NCI-H774 (cell line): ENCODE measurements around the gene GAD1.

Experiments used
- DNase-seq: peaks from one replicate; lab custom pipeline; 2025; lab: John Stamatoyannopoulos, UW

GAD1 gene

GRCh38 chr2:170816504-170817092 lies at the start of gene GAD1:
TSS of gene GAD1 (plus strand) at chr2:170816887. CDS start at chr2:170818592, 1,705 bp downstream.
- peak; percentile 87 for DNase-seq

DNA sequence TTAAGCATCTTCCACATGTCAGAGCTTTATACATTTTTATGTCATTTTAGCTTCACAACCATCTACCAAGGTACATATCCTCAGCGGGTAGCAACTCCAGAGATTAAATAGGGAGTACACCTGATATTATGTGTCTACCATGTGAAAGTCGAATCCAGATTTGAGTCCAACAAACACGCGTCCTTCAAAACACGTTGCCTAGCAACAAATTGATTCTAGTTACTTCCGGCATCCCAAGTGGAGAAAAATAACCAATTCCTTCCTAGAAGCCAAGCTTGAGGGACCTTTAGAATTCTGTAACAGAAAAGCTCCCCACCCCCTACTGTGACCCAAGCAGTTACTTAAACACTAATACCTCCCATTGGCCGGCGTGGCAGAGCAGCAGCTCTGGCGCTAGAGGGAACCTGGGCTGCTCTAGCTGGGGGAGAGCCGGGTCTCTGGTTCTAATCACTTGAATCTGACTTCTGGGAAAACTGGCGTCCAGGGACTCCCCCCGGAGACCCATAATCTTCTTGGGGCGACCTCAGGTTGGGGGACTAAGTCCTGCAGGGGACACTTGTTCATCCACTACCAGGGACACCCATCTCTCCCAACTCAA lies 46.6 kb upstream of the GAD1 start, which contains the start of gene ERICH2:
TSS of gene ERICH2 (plus strand) at position 371 of the 598 bp plus-strand sequence. CDS start 304 bp downstream, outside the sequence.
- DNase-seq: peak; percentile 72

- peak; percentile 88 for DNase-seq
These were observed 45.9 kb upstream of the GAD1 start for GRCh38 chr2:170770606-170771420.

DNA sequence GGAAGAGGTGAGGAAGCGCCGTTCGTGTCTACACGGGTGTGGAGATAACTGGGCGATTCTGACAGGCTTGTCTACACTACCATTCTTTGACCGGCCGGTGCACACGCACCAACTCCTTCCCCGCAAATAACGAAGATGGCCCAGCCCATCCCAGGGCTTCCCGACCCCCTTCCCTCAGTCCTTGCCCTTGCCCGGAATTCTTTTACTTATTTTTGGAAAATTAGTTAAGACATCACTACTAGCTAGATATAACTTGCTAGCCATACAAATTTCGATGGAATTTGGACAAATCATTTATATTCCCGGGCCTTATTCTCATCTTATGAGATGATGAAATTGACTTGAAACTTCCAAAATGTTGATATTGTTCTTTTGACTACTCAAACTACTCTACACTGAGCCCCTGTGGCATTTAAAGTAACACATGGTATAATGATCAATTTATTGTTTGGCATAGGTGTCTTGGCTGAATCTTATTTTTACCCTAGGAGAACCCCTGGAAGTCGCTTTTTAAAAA lies 45.2 kb upstream of the GAD1 start:
- no peak for DNase-seq

DNA sequence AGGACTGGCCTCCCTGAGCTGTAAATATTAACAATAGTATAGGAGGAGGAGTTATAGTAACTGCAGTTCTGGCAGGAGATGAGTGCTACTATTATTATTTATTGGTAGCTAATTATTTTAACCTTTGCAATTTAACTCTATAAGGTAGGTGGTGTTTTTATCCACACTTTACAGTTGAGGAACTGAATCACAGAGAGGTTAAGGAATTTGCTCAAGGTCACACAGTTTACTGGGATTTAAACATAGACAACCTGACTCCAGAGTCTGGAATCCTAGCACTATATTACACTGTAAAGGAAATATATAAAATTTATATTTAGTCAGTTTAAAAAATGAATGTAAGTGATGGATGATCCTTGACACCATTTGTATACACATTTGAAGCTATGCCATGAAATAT lies 44.4 kb upstream of the GAD1 start:
- no peak for DNase-seq

- DNase-seq: no peak
These were observed 42.6 kb upstream of the GAD1 start for GRCh38 chr2:170774074-170774473.

DNA sequence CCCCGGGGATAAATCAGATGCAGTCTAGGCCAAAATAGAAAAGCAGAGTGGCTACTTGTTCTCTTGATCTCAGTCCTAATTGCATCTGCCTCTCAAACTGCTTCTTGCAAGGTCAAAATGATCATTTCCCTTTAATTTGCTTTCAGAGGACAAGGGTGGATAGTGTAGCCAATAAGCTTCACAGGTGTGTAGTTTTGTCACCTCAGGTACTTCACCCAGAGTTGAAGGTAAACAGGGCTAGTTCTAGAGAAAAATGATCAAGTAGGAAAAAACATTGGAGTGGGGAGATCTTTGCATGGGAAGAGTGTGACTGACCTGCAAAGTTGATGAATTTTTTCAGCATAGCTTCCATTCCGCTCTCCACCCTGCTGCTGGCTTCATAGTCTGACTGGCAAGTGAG lies 37.8 kb upstream of the GAD1 start:
- DNase-seq: no peak

DNA sequence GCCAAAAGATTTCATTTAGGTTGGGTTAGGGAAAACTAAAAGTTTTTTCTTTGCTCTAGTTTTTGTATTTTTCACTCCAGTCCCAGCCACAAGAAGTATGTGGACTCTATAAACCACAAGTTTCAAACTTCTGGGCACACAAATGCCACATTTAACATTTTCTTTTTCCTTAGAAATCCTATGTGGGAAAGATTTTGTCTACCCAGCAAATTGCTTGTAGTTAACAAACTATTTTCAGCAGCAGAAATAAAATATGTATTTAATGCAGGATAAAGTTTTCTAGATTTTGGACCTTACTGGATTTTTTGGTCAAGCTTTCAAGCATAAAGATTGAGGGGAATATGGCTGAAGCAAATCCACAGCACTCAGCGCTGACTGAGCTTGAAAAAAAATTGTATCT lies 37.4 kb upstream of the GAD1 start:
- DNase-seq: no peak

DNA sequence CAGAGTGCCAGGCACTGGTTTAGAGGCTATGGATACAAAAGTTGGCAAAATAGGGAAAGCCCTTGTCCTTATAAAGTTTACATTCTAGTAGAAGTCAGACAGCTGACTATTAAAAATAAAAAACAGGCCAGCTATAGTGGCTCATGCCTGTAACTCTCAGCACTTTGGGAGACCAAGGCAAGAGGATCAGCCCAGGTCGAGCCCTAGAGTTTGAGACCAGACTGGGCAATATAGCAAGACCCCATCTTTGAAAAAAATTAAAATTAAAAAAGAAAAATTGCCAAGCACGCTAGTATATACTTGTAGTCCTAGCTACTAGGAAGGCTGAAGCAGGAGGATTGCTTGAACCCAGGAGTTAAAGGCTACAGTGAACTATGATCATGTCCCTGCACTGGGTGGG lies 34.0 kb upstream of the GAD1 start:
- no peak for DNase-seq

DNA sequence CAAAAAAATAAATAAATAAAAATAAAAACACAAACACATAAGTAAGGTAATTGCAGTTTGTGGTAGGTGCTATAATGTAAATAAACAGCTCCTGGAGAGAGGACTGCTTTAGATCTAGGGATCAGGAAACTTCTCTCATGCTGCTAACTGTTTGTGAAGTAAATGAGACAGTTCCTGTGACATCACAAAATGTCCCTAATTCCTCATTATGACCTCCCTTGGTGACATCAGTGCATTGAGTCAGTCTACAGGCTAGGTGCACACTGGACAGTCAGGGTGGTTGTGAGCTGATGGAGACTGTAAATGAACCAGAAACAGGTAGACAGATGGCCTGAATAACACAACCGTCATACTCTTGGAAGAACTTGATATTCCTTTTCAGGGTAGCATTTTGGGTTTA lies 33.1 kb upstream of the GAD1 start:
- no peak for DNase-seq

GRCh38 chr2:170798996-170799395 lies 17.7 kb upstream of the GAD1 start:
- DNase-seq: no peak

GRCh38 chr2:170806548-170806947 lies 10.1 kb upstream of the GAD1 start:
- no peak for DNase-seq

GRCh38 chr2:170812710-170813600 lies 3.7 kb upstream of the GAD1 start:
- DNase-seq: peak; percentile 73

DNA sequence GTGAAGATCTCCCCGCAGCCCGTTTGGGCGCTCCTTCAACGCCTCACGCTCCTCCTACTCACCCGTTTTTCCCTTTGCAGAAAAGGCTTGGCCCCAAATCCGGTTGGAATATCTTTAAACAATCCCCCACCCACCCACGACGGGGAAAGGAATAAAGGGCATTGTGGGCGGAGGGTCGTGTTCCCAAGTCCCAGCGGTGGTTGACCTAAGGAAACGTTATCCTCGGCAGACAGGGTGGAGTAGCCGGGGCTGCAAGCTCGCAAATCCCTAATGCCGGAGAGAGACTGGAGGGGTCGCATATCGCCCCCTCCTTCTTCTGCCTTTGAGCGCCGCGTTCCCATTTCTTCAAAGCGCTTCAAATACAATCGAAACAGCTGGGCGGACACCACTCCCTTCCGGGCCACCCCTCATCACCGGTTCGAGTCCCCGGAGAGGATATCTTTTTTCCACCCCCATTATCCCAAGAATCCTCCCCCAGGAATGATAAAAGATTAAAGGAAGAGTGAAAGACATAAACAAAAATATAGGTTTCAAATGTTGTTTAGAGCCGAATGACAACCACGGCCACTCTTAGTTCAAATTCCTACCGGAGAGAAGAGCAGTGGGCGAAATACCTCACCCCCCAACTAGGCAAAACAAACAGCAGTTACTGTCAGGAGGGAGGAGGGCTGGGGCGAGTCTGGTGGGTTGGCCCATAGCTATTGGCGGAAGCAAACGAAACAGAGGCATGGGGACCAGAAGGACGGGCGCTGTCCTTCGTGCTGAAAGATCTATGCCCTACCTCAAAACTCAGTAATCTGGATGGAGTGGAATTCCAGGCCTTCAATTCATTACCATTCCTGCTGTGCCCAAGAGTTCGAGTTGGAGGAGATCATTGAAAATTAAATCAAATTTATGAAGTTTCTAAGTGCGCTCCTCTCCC lies 2.8 kb upstream of the GAD1 start:
- peak; percentile 24 for DNase-seq

GRCh38 chr2:170814533-170815230 lies 2.0 kb upstream of the GAD1 start:
- DNase-seq: peak; percentile 83

GRCh38 chr2:170815311-170815710 lies 1.4 kb upstream of the GAD1 start:
- DNase-seq: peak; percentile 58

DNA sequence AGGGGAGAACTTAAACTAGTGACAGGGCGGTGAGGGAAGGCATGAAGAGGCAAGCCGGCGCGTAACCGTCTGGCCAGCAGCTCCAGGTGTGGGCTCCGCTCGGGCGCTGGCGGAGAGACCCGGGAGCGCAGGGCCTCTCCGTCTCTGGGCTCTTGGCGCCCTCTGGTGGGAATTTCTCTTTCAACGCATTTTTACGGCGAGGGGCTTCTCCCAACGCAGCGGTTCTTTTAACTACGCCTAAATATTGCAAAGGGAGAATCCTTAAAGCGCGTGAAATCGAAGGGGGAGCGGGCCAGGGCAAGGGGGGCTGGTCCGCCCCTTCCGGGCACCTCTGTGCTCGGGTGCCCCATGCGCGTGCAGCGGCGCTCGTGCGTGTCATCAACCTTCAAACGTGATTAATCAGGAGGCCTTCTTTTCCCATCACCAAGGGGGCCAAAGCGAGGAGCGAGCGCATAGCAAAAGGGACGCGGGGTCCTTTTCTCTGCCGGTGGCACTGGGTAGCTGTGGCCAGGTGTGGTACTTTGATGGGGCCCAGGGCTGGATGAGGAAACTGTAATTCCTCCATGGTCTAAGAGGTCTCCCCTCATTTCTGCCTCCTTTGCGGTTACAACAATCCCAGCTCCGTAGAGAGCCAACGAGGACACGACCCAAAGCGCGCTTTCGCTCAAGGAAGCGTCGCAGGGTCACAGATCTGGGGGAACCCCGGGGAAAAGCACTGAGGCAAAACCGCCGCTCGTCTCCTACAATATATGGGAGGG lies 762 bp upstream of the GAD1 start:
- DNase-seq: peak; percentile 84

DNA sequence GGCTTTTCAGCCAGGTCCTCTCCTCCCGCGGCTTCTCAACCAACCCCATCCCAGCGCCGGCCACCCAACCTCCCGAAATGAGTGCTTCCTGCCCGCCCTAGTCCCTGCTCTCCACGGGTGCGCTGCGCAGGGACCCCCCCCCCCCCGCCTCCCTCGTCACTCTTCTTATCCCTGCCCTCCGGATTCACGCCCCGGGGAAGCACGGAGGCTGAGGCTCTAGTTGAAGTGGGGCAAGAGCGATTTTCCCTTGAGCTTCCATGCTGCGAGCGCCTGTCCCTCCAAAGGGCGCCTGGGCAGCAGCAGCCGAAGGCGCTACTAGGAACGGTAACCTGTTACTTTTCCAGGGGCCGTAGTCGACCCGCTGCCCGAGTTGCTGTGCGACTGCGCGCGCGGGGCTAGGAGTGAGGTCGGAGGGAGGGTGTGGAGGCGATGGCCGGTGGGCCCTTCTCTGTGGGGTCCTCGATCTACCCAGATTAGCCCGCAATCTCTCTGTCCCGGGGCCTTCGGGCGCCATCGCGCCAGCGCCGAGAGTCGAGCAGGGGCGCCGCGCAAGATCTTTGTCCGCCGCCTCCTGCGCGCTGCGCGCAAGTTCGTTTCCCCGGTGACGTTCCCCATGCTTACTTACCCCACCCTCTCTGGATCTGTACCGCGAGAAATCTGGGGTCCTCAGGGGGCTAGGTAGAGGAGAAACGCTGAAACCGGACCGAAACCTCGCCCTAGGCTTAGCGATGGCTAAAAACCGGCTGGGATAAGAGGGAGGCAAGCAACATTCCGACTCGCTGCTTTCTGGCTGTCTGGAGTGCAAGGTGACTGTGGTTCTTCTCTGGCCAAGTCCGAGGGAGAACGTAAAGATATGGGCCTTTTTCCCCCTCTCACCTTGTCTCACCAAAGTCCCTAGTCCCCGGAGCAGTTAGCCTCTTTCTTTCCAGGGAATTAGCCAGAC lies 677 bp downstream of the GAD1 start:
- peak; percentile 50 for DNase-seq
